Hepatocyte (in vitro differentiated cells): ENCODE data around the gene SEMA4B. TPM values are rescaled to one million over a fixed set of nuclear protein-coding genes. Genes with fewer than 3 reads are reported as not detected.

Experiments
- DNase-seq: peaks from one replicate; pipeline ENCODE4 v3.0.0-alpha.2; 2016; ENCODE audit warnings: low spot score
- H2AFZ ChIP-seq: fragments of 200-600 bp; sonication (generic); 2 replicates; pipeline ENCODE4 v1.6.0; 2016; ENCODE audit warnings: antibody characterized with exemption, mild to moderate bottlenecking
- H3K27ac ChIP-seq: fragments of 200-600 bp; sonication (generic); 2 replicates; pipeline ENCODE4 v1.5.1; 2016; ENCODE audit warnings: mild to moderate bottlenecking
- H3K27me3 ChIP-seq: fragments of 200-600 bp; sonication (generic); 2 replicates; pipeline ENCODE4 v1.6.1; 2016
- H3K36me3 ChIP-seq: fragments of 200-600 bp; sonication (generic); replicated peaks from 2 replicates; pipeline ENCODE4 v1.5.1; 2016; ENCODE audit warnings: low read depth; ENCODE audit not compliant: insufficient read depth
- H3K4me1 ChIP-seq: fragments of 200-600 bp; sonication (generic); 2 replicates; pipeline ENCODE4 v1.5.1; 2016; ENCODE audit warnings: mild to moderate bottlenecking, moderate library complexity; ENCODE audit not compliant: insufficient read depth
- H3K4me2 ChIP-seq: fragments of 200-600 bp; sonication (generic); 2 replicates; pipeline ENCODE4 v1.6.0; 2016
- H3K4me3 ChIP-seq: fragments of 200-600 bp; sonication (generic); 2 replicates; pipeline ENCODE4 v1.5.1; 2016; ENCODE audit warnings: mild to moderate bottlenecking
- H3K79me2 ChIP-seq: fragments of 200-600 bp; sonication (generic); 2 replicates; pipeline ENCODE4 v1.6.0; 2017; ENCODE audit warnings: mild to moderate bottlenecking
- H3K9me2 ChIP-seq: fragments of 200-600 bp; sonication (generic); replicated peaks from 2 replicates; pipeline ENCODE4 v1.6.0; 2017; ENCODE audit warnings: mild to moderate bottlenecking; ENCODE audit not compliant: insufficient read depth
- H3K9me3 ChIP-seq: fragments of 200-600 bp; sonication (generic); 2 replicates; pipeline ENCODE4 v1.5.1; 2016; ENCODE audit warnings: low read depth, mild to moderate bottlenecking
- H4K20me1 ChIP-seq: fragments of 200-600 bp; sonication (generic); 2 replicates; pipeline ENCODE4 v1.6.0; 2016; ENCODE audit warnings: mild to moderate bottlenecking; ENCODE audit not compliant: insufficient read depth, poor library complexity, severe bottlenecking
- EZH2 ChIP-seq: fragments of 200-600 bp; sonication (generic); IDR thresholded peaks from 2 replicates; pipeline ENCODE4 v1.6.1; 2016; ENCODE audit warnings: antibody characterized with exemption, mild to moderate bottlenecking, borderline replicate concordance
- EZH2phosphoT487 ChIP-seq: fragments of 200-600 bp; sonication (generic); IDR thresholded peaks from one replicate; pipeline ENCODE4 v1.6.1; 2018; ENCODE audit warnings: antibody characterized with exemption, mild to moderate bottlenecking, low read depth, moderate library complexity; ENCODE audit not compliant: unreplicated experiment, severe bottlenecking
- WGBS: methylation state at CpG from one replicate; pipeline ENCODE4 v1.1.6; 2016; ENCODE audit warnings: low lambda C conversion rate; ENCODE audit errors: missing lambda C conversion rate; 5-methylcytosine and 5-hydroxymethylcytosine counted together
- polyA plus RNA-seq: library from polyadenylated mRNA; unstranded; fragments of >200 nt; fragmentation: Nextera tagmentation; extraction: Ambion mirVana; gene quantifications from 2 replicates; pipeline ENCODE4 v1.2.1, GENCODE V29; 2016
- total RNA-seq: library from RNA; depleted of rRNA; stranded (reverse); fragments of >200 nt; gene quantifications from 2 replicates; pipeline ENCODE4 v1.2.3, GENCODE V29; 2014
- TF ChIP-seq, protein P1 (sequence below): fragments of 200-600 bp; sonication (generic); IDR thresholded peaks from 2 replicates; pipeline ENCODE4 v1.5.1; 2016; ENCODE audit warnings: antibody characterized with exemption, mild to moderate bottlenecking; ENCODE audit not compliant: poor library complexity

SEMA4B gene
- total and polyA plus RNA-seq, 2 experiments from 2014 or later = 19.2 to 43.5 TPM

GRCh38 chr15:90154246-90154645, 46.9 kb upstream of the SEMA4B start:
- H3K4me1 ChIP-seq = peaks cover 44% of the 10 kb centered on the region
- H3K4me2 ChIP-seq = peak overlapping the region; percentile 0
- H3K27me3 ChIP-seq = no peaks in the 10 kb centered on the region
- H3K27ac ChIP-seq = peak overlapping the region; percentile 63
- no peaks in the 10 kb centered on the region for H3K79me2 ChIP-seq
- WGBS = 81% methylated on average over 5 of the region's 5 CpGs
- H3K36me3 ChIP-seq = no peaks in the 10 kb centered on the region
- no peak overlapping the region for H2AFZ ChIP-seq
- H4K20me1 ChIP-seq = no peaks in the 10 kb centered on the region
- DNase-seq = no peak
- TF ChIP-seq EZH2phosphoT487 (no peak), EZH2 (no peak)
- TF ChIP-seq, protein P1, sequence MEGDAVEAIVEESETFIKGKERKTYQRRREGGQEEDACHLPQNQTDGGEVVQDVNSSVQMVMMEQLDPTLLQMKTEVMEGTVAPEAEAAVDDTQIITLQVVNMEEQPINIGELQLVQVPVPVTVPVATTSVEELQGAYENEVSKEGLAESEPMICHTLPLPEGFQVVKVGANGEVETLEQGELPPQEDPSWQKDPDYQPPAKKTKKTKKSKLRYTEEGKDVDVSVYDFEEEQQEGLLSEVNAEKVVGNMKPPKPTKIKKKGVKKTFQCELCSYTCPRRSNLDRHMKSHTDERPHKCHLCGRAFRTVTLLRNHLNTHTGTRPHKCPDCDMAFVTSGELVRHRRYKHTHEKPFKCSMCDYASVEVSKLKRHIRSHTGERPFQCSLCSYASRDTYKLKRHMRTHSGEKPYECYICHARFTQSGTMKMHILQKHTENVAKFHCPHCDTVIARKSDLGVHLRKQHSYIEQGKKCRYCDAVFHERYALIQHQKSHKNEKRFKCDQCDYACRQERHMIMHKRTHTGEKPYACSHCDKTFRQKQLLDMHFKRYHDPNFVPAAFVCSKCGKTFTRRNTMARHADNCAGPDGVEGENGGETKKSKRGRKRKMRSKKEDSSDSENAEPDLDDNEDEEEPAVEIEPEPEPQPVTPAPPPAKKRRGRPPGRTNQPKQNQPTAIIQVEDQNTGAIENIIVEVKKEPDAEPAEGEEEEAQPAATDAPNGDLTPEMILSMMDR = no peak
- H3K9me3 ChIP-seq = no peaks in the 10 kb centered on the region
- no peak overlapping the region for H3K4me3 ChIP-seq
- H3K9me2 ChIP-seq = no peaks in the 10 kb centered on the region

- Histone ChIP-seq H2AFZ (no peak overlapping the region), H3K79me2 (no peaks in the 10 kb centered on the region), H4K20me1 (no peaks in the 10 kb centered on the region), H3K4me1 (peaks cover 39% of the 10 kb centered on the region), H3K4me2 (peak overlapping the region; percentile 0), H3K9me2 (no peaks in the 10 kb centered on the region), H3K27ac (peak overlapping the region; percentile 63), H3K27me3 (no peaks in the 10 kb centered on the region), H3K9me3 (no peaks in the 10 kb centered on the region), H3K36me3 (no peaks in the 10 kb centered on the region), H3K4me3 (no peak overlapping the region)
- WGBS = 52% methylated on average over 16 of the region's 16 CpGs
- peak; percentile 77 for DNase-seq
- no peak for TF ChIP-seq EZH2
- TF ChIP-seq, protein P1 = no peak
- no peak for TF ChIP-seq EZH2phosphoT487
These were observed 46.1 kb upstream of the SEMA4B start for GRCh38 chr15:90154861-90155626.

GRCh38 chr15:90159213-90159612, 41.9 kb upstream of the SEMA4B start:
- Histone ChIP-seq H3K27ac (peak overlapping the region; percentile 76), H3K4me2 (no peak overlapping the region), H3K9me3 (no peaks in the 10 kb centered on the region), H3K4me1 (peaks cover 26% of the 10 kb centered on the region), H3K9me2 (no peaks in the 10 kb centered on the region), H3K4me3 (no peak overlapping the region), H3K36me3 (no peaks in the 10 kb centered on the region), H4K20me1 (no peaks in the 10 kb centered on the region), H3K79me2 (no peaks in the 10 kb centered on the region), H2AFZ (no peak overlapping the region), H3K27me3 (no peaks in the 10 kb centered on the region)
- no peak for DNase-seq
- WGBS = 83% methylated on average over 2 of the region's 2 CpGs
- TF ChIP-seq EZH2phosphoT487 (no peak), EZH2 (no peak)
- TF ChIP-seq, protein P1 = no peak
